ENCODE results near the gene CAMKMT. TPM values are rescaled to one million over a fixed set of nuclear protein-coding genes. Genes with fewer than 3 reads are reported as not detected.

CAMKMT gene
- total RNA-seq, 2 donors from 2014 or later: 3.6 to 4.6 TPM

DNA sequence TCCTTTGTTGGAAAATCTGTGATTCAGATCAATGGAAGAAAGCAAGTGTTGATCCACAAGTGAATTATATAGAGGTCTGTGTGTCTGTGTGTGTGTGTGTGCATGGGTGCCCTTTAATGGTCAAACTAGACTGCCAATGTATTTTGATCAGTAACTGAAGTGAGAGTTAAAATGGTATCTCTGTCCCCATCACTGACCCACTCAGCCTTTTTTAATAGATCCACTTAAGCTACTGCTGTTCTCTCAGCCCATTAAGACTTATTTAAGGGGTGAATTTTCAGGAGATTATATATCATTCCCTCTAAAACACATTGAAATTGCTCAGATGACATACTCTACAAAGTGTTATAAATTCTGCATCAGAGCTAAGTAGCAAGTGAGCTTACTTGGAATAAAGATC lies 386.0 kb downstream of the CAMKMT start:
- no peaks in the 10 kb centered on the region for H3K36me3 ChIP-seq
- no peaks in the 10 kb centered on the region for H3K4me1 ChIP-seq
- H3K27ac ChIP-seq: no peak overlapping the region
- H3K9me3 ChIP-seq: no peaks in the 10 kb centered on the region
- H3K4me3 ChIP-seq: no peak overlapping the region
- H3K27me3 ChIP-seq: no peaks in the 10 kb centered on the region
- TF ChIP-seq, protein P1, sequence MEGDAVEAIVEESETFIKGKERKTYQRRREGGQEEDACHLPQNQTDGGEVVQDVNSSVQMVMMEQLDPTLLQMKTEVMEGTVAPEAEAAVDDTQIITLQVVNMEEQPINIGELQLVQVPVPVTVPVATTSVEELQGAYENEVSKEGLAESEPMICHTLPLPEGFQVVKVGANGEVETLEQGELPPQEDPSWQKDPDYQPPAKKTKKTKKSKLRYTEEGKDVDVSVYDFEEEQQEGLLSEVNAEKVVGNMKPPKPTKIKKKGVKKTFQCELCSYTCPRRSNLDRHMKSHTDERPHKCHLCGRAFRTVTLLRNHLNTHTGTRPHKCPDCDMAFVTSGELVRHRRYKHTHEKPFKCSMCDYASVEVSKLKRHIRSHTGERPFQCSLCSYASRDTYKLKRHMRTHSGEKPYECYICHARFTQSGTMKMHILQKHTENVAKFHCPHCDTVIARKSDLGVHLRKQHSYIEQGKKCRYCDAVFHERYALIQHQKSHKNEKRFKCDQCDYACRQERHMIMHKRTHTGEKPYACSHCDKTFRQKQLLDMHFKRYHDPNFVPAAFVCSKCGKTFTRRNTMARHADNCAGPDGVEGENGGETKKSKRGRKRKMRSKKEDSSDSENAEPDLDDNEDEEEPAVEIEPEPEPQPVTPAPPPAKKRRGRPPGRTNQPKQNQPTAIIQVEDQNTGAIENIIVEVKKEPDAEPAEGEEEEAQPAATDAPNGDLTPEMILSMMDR (IDR thresholded peaks at IDR 0.05): no peak
- no peak for DNase-seq (ENCODE audit: low spot score)

DNA sequence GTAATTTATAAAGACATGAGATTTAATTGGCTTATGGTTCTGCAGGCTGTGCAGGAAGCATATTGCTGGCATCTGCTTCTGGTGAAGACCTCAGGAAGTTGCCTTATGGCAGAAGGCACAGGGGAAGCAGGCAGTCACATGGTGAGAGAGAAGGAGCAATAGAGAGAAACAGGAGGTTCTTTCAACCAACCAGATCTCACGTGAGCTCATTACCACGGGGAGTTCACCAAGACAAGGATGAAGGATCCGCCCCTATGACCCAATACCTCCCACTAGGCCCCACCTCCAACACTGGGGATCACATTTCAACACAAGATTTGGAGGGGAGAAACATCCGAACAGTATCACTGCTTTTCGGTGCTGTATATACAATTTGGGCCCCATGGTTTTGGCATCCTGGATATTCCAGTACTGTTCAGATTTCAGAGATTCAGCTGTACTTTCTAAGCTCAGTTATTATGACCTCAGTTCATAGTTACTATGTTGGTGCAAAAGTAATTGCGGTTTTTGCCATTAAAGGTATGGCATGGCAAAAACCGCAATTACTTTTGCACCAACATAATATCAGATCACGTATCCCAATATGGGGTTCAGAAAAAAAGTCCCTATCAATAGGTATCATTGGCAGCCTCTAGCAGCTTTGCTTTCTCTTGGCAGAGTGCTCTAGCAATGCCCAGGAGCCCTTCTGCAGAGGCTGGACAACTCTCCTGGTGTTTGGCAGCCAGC lies 390.2 kb downstream of the CAMKMT start:
- no peak overlapping the region for H3K4me3 ChIP-seq
- no peaks in the 10 kb centered on the region for H3K9me3 ChIP-seq
- H3K4me1 ChIP-seq: no peaks in the 10 kb centered on the region
- TF ChIP-seq, protein P1 (IDR thresholded peaks at IDR 0.05): no peak
- H3K27ac ChIP-seq: no peak overlapping the region
- no peaks in the 10 kb centered on the region for H3K27me3 ChIP-seq
- DNase-seq (ENCODE audit: low spot score): no peak
- no peaks in the 10 kb centered on the region for H3K36me3 ChIP-seq

DNA sequence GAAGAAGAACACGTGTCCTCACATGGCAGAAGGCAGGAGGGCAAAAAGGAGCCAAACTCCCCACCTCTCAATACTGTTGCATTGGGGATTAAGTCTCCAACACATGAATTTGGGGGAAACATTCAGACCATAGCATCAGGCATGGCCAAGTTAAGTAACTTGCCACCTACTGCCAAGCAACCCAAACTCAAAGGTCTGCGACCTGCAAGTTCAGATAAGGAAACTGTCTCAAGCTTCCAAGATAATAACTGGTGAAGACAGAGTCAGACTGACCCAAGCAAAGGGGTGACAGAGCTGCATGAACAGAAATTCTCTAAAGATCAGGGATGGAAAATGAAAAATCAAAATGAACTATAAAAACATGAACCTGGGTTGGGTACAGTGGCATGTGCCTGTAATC lies 391.0 kb downstream of the CAMKMT start:
- TF ChIP-seq, protein P1 (IDR thresholded peaks at IDR 0.05): no peak
- no peak for DNase-seq (ENCODE audit: low spot score)
- no peak overlapping the region for H3K4me3 ChIP-seq
- no peaks in the 10 kb centered on the region for H3K36me3 ChIP-seq
- no peaks in the 10 kb centered on the region for H3K9me3 ChIP-seq
- no peaks in the 10 kb centered on the region for H3K4me1 ChIP-seq
- no peak overlapping the region for H3K27ac ChIP-seq
- H3K27me3 ChIP-seq: no peaks in the 10 kb centered on the region

DNA sequence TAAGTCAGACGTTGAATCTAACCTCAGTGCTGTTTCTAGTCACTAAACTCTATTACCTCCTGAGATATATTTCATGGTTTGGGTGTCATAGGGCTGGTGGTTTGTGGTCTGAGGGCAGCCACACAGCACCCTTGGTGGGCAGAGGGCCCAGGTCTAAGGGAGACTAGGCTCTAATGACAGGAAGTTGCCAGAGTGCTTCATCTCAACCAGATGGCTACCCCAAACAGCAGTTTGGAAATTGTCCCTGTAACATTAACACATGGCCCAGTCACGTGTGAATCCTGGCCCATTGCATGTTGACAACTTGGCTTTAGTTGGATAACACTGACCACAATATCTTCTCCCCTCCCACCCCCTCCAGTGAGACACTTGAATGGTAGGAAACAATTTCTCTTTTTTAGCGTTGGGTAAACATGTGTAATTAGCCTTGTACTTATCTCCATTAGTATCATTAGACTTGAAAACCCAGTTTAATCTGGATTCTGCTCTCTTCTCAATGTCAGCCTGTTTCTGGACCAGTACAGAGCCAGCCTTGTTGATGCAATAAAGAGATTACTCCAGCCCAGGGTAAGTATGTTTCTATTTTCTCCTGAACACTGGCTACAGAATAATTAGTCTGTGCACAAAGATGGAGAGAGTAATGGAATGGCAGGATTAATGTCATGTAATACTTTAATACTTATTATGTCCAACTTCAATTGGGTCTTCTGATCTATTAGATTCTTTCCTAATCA lies 392.0 kb downstream of the CAMKMT start:
- H3K27me3 ChIP-seq: no peaks in the 10 kb centered on the region
- H3K4me3 ChIP-seq: no peak overlapping the region
- H3K27ac ChIP-seq: no peak overlapping the region
- no peak for DNase-seq (ENCODE audit: low spot score)
- H3K9me3 ChIP-seq: no peaks in the 10 kb centered on the region
- H3K36me3 ChIP-seq: no peaks in the 10 kb centered on the region
- TF ChIP-seq, protein P1 (IDR thresholded peaks at IDR 0.05): no peak
- H3K4me1 ChIP-seq: no peaks in the 10 kb centered on the region

DNA sequence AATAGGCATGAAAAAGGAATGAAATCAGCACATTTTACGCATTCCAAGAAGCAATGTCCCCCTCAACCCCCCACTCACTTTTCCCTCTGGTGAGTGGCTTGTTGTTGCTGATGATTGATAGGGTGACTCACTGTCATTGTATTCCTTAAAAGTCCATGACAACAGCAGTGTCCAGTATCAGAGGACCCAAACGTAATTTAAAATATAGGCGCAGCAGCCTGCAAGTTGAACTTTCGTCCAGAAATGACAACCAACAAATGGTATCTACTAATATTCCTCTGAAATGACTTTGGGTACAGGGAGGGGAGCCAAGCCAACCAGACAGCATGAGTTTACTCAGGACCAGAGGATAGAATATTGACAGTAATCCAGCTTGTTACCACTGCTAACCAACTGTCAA lies 396.8 kb downstream of the CAMKMT start:
- DNase-seq (ENCODE audit: low spot score): no peak
- H3K27ac ChIP-seq: no peak overlapping the region
- TF ChIP-seq, protein P1 (IDR thresholded peaks at IDR 0.05): no peak
- H3K4me1 ChIP-seq: no peaks in the 10 kb centered on the region
- no peak overlapping the region for H3K4me3 ChIP-seq
- no peaks in the 10 kb centered on the region for H3K9me3 ChIP-seq
- no peaks in the 10 kb centered on the region for H3K27me3 ChIP-seq
- no peaks in the 10 kb centered on the region for H3K36me3 ChIP-seq

Measured in right atrium auricular region (tissue), 2 donors.